ENCODE measurements around the gene HOXC11.

HOXC11 gene

GRCh38 chr12:54026640-54027441, 53.9 kb downstream of the HOXC11 start:
- DNase-seq = no peak

All from cerebellar nuclear complex (tissue), 1 donor.